Right atrium auricular region (tissue), 2 donors: ENCODE results near the gene NUBP2. TPM values are rescaled to one million over a fixed set of nuclear protein-coding genes. Genes with fewer than 3 reads are reported as not detected.

Experiments
- DNase-seq: peaks from one replicate; pipeline ENCODE4 v3.0.0-alpha.2; 2019; ENCODE audit warnings: low spot score
- H3K27ac ChIP-seq, 2 donors: fragments of 200-600 bp; sonication (generic); 1 replicate in 1 of 2; 2 replicates in 1 of 2; pipeline ENCODE4 v1.5.1; 2016 to 2019
- H3K27me3 ChIP-seq, 2 donors: fragments of 200-600 bp; sonication (generic); one replicate each; pipeline versions ENCODE4 v1.5.1 to v1.6.0; 2017 to 2019
- H3K36me3 ChIP-seq: fragments of 200-600 bp; sonication (generic); one replicate; pipeline ENCODE4 v1.5.1; 2016
- H3K4me1 ChIP-seq, 2 donors: fragments of 200-600 bp; sonication (generic); one replicate each; pipeline versions ENCODE4 v1.5.1 to v1.6.0; 2017 to 2019
- H3K4me3 ChIP-seq, 2 donors: fragments of 200-600 bp; sonication (generic); 1 replicate in 1 of 2; 2 replicates in 1 of 2; pipeline ENCODE4 v1.5.1; 2017 to 2019; ENCODE audit warnings: mild to moderate bottlenecking in 1 of 2, moderate library complexity in 1 of 2
- H3K9me3 ChIP-seq, 2 donors: fragments of 200-600 bp; sonication (generic); one replicate each; pipeline ENCODE4 v1.5.1; 2019
- CTCF ChIP-seq, 2 donors: fragments of 200-600 bp; sonication (generic); IDR thresholded peaks; one replicate each; pipeline ENCODE4 v1.5.1; 2019; ENCODE audit warnings: antibody characterized with exemption in 2 of 2
- total RNA-seq, 2 donors: library from RNA; depleted of rRNA; stranded (reverse); fragments of >200 nt; gene quantifications; one replicate each; pipeline ENCODE4 v1.1.0, GENCODE V29; 2016

Gene NUBP2
- total RNA-seq, 2 donors from 2014 or later, result 70.3 to 77.9 TPM

DNA sequence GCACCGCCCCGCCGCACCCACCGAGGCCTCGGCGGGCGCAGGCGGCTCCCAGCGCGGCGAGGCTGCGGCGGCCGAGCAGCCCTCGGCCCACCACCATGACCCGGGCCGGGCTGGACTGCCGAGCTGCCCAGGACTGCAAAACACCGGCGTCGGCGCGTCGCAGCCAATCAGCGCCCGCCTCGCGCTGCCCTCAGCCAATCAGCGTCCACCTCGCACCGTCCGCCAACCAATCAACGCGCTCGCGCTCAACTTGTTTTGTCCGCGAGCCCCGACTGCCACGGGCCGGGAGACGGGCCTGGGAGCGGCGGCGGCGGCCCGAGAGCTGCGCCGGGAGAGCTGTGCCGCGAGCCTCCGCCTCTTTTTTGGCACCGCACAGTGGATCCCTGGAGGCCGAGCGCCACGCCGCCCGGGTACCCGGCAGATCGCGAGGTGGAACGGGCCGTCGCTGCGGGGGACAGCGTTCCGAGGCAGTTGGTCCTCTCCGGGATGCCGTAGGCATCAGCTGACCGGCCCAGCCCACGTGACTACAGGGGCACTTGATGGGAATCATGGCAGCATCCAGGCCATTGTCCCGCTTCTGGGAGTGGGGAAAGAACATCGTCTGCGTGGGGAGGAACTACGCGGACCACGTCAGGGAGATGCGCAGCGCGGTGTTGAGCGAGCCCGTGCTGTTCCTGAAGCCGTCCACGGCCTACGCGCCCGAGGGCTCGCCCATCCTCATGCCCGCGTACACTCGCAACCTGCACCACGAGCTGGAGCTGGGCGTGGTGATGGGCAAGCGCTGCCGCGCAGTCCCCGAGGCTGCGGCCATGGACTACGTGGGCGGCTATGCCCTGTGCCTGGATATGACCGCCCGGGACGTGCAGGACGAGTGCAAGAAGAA lies 44.2 kb downstream of the NUBP2 start, which contains the start of the genes FAHD1 and HAGH:
TSS of gene FAHD1 (plus strand) at position 516 of the 883 bp plus-strand sequence. CDS start at position 549, 33 bp downstream.
TSS of gene HAGH (minus strand) at position 135 of the 883 bp plus-strand sequence. CDS start at position 97, 38 bp downstream.
- DNase-seq, result peak; percentile 96
- Histone ChIP-seq H3K27ac (peak within 1 kb of the TSS; percentile 89 to 92), H3K4me1 (peaks cover 0 to 42% of the 10 kb centered on the region in 2 donors), H3K36me3 (peaks cover 8% of the 10 kb centered on the region), H3K9me3 (no peaks in the 10 kb centered on the region), H3K4me3 (peak within 1 kb of the TSS; percentile 77 to 94), H3K27me3 (no peaks in the 10 kb centered on the region)
- no peak for TF ChIP-seq CTCF (IDR thresholded peaks at IDR 0.05)

DNA sequence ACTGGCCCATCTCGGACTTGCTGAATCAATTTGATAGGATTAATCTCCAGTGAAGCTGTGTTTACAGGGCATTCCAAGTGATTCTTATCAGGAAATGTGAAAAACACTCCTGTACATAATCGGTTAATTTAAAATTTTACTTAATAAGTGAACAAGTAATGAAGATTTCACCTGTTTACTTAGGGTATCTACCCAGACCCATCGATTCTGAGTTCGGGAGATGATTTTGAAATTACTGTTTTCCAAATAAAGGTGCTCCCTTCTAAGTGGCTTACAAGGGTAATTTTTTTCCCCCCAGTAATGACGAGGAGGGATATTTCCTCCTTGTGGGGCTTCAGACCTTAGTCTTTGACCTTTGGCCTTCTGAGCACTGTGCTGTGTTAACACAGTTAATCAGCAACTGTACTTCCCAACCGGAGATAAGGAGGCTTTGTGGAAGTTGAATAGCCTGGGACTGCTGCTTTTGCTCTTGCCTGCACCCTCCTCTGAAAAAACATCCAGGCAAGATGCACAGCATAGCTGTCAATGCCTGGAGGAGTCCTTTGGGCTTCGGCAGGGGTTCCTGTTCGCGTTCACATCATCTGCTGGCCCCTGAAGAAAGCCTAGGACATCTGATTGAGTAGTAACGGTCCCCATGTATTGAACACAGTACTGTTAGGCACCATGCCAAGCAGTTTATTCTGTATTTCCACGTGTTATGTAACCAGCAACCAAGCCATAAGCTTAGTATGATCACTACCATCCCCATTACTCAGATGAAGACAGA lies 46.1 kb downstream of the NUBP2 start:
- H3K4me3 ChIP-seq, result peak overlapping the region in 1 of 2 donors; percentile 12
- no peak for DNase-seq
- no peaks in the 10 kb centered on the region for H3K9me3 ChIP-seq
- H3K27ac ChIP-seq, result no peak overlapping the region
- peaks cover 0 to 41% of the 10 kb centered on the region in 2 donors for H3K4me1 ChIP-seq
- H3K27me3 ChIP-seq, result no peaks in the 10 kb centered on the region
- no peaks in the 10 kb centered on the region for H3K36me3 ChIP-seq
- no peak for TF ChIP-seq CTCF (IDR thresholded peaks at IDR 0.05)

- no peak overlapping the region for H3K27ac ChIP-seq
- DNase-seq, result no peak
- no peaks in the 10 kb centered on the region for H3K36me3 ChIP-seq
- no peak overlapping the region for H3K4me3 ChIP-seq
- H3K4me1 ChIP-seq, result peaks cover 0 to 27% of the 10 kb centered on the region in 2 donors
- no peaks in the 10 kb centered on the region for H3K9me3 ChIP-seq
- no peak for TF ChIP-seq CTCF (IDR thresholded peaks at IDR 0.05)
- H3K27me3 ChIP-seq, result no peaks in the 10 kb centered on the region
Measured at GRCh38 chr16:1830213-1830612, 47.5 kb downstream of the NUBP2 start.

DNA sequence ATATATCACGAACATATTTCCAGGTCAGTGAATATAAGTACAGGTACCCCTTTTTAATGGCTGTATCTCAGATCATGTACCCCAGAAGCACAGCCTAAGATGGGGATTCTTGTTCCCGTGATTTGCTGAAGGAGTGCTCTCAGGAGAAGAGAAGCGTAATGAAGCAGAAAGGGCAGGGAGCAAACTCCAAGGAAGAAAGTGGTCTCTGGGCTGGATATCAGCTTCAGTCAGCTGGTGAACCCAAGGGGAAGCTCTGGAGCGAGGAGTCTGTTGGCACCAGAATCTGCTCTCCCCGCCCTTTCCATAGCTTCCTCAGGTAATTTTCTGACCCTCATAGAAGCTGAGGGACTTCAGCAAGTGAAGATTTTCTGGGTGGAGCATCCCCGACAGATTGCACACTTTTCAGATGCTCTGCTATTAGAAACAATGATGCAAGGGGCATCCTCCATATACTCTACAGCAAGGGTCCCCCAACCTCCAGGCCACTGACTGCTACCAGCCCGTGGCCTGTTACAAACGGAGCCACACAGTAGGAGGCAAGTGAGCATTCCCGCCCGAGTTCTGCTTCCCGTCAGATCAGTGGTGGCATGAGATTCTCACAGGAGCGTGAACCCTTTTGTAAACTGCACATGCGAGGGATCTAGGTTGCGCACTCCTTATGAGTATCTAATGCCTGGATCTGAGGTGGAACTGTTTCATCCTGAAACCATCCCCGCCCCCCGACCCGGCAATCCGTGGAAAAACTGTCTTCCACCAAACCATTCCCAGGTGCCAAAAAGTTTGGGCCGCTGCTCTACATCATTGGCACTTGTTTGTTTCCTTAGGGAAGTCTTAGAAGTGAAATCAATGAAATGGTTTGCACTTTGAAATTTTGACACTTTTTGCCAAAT lies 48.7 kb downstream of the NUBP2 start:
- no peaks in the 10 kb centered on the region for H3K36me3 ChIP-seq
- H3K9me3 ChIP-seq, result no peaks in the 10 kb centered on the region
- no peaks in the 10 kb centered on the region for H3K27me3 ChIP-seq
- no peak for TF ChIP-seq CTCF (IDR thresholded peaks at IDR 0.05)
- peaks cover 0 to 20% of the 10 kb centered on the region in 2 donors for H3K4me1 ChIP-seq
- DNase-seq, result no peak
- no peak overlapping the region for H3K4me3 ChIP-seq
- H3K27ac ChIP-seq, result no peak overlapping the region

DNA sequence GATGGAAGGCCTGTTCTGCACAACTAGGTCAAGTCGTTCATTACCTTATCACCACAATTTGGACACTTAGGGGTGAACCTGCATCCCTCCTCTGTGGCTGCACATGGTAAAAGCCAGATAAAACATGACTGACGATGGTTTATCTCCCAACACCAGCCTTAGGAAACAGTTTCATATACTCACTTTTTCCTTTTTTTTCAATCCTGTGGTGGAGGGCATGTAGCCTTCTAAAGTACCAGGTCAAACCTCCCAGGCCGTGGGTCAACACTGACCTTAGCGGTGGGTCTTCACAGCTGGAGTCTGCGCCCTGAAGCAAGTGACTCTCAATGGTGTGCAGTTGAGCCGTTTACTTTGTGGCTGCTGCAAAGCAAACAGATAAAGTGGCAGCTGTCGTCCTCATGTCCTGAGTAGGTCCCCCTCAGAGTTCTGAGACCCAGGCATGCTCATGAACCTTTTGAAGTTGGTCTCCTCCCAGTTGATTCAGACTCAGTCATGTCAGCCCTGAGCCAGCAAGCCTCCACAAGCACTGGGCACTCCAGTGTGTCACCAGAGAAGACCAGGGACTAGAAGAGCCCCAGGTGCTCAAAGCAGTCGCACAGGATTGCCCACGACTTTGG lies 50.2 kb downstream of the NUBP2 start:
- no peak for DNase-seq
- H3K27ac ChIP-seq, result no peak overlapping the region
- no peak for TF ChIP-seq CTCF (IDR thresholded peaks at IDR 0.05)

More for the DNA sequence above, 50.2 kb downstream of the NUBP2 start:
- Histone ChIP-seq H3K27me3 (no peaks in the 10 kb centered on the region), H3K36me3 (no peaks in the 10 kb centered on the region), H3K4me3 (no peak overlapping the region), H3K4me1 (peaks cover 0 to 14% of the 10 kb centered on the region in 2 donors), H3K9me3 (no peaks in the 10 kb centered on the region)
